DOHH2 (cell line): ENCODE measurements around the gene SEMA6A.

Experiments
- CTCF ChIP-seq: fragments of 200-600 bp; sonication (generic); IDR thresholded peaks from one replicate; pipeline ENCODE4 v1.5.1; 2014; ENCODE audit warnings: antibody characterized with exemption, mild to moderate bottlenecking, low read depth, low read length; ENCODE audit not compliant: poor library complexity, severe bottlenecking
- EZH2phosphoT487 ChIP-seq: fragments of 200-600 bp; sonication (generic); IDR thresholded peaks from 2 replicates; pipeline ENCODE4 v1.6.1; 2017; ENCODE audit warnings: borderline replicate concordance, mild to moderate bottlenecking, antibody characterized with exemption, low read length, moderate library complexity, mixed read lengths

GRCh38 chr5:116401576-116401975 is 173.0 kb downstream of the SEMA6A start:
- no peak for TF ChIP-seq EZH2phosphoT487
- TF ChIP-seq CTCF = no peak
